HepG2 (cell line): ENCODE data around the gene THY1. TPM values are rescaled to one million over a fixed set of nuclear protein-coding genes. Genes with fewer than 3 reads are reported as not detected.

Experiments used
- ATAC-seq: fragments of 200-7000 bp; cut with Tn5 transposase; 3 replicates; pipeline ENCODE4 v1.9.1; 2020; ENCODE audit warnings: mild to moderate bottlenecking, moderate library complexity
- BruUV-seq: library from RNA; stranded (reverse); fragments of 400-500 nt; replicated peaks from 2 replicates; lab custom pipeline; 2021; lab: Mats Ljungman, UMichigan
- CTCF ChIA-PET: fragments of 300-600 bp; formaldehyde crosslinking; extraction: SDS; loops from one replicate; lab custom pipeline; 2021; ENCODE audit warnings: low total read pairs, inconsistent platforms, low intra/inter-chr PET ratio; lab: Yijun Ruan, JAX
- POLR2A ChIA-PET: fragments of 350-600 bp; sonication (Branson Sonifier 250); formaldehyde crosslinking; loops from one replicate; lab custom pipeline; 2020; ENCODE audit warnings: antibody characterized with exemption, inconsistent platforms; lab: Yijun Ruan, JAX
- DNase-seq: peaks from one replicate; pipeline ENCODE4 v3.0.0-alpha.2; 2015; ENCODE audit warnings: low spot score
- FAIRE-seq: peaks from 3 replicates; lab custom pipeline; 2011; peaks lifted over from hg19 to GRCh38; lab: Jason Lieb, UNC
- H2AFZ ChIP-seq: one replicate; pipeline ENCODE4 v1.6.1; 2011; ENCODE audit warnings: low read length, inconsistent platforms
- H3K27ac ChIP-seq: fragments of 300-600 bp; 3 replicates; pipeline ENCODE4 v1.8.0; 2011; ENCODE audit warnings: mixed run types, mild to moderate bottlenecking, mixed read lengths, low read length, inconsistent platforms; ENCODE audit not compliant: insufficient read depth; ENCODE audit errors: extremely low read length
- H3K27me3 ChIP-seq, 2 experiments: fragments of 200-600 bp in 1 of 2; 2 replicates in 1 of 2; 3 replicates in 1 of 2; pipeline versions ENCODE4 v1.6.0 to v1.8.0; 2011; ENCODE audit warnings: low read length in 2 of 2, mild to moderate bottlenecking in 2 of 2, moderate library complexity in 2 of 2, inconsistent platforms in 1 of 2; ENCODE audit not compliant: insufficient read depth in 2 of 2, control insufficient read depth in 1 of 2
- H3K36me3 ChIP-seq, 2 experiments: fragments of 200-600 bp in 1 of 2; replicated peaks in 1 of 2; 2 replicates in 1 of 2; 3 replicates in 1 of 2; pipeline versions ENCODE4 v1.5.1 to v1.8.0; 2011; ENCODE audit warnings: low read length in 2 of 2, inconsistent platforms in 1 of 2; ENCODE audit not compliant: insufficient read depth in 2 of 2, control insufficient read depth in 1 of 2
- H3K4me1 ChIP-seq: 2 replicates; pipeline ENCODE4 v1.5.1; 2012; ENCODE audit warnings: low read length, inconsistent platforms; ENCODE audit not compliant: insufficient read depth
- H3K4me2 ChIP-seq: 2 replicates; pipeline ENCODE4 v1.6.0; 2011; ENCODE audit warnings: low read depth, low read length, inconsistent platforms
- H3K4me3 ChIP-seq, 3 experiments: fragments of 200-600 bp in 1 of 3; sonication (generic), shearing (Covaris generic) in 1 of 3; replicated peaks in 1 of 3; 2 replicates each; pipeline ENCODE4 v1.5.1; 2011 to 2016; ENCODE audit warnings: low read length in 3 of 3, inconsistent platforms in 2 of 3, low read depth in 2 of 3, mild to moderate bottlenecking in 2 of 3, control low read depth in 1 of 3, mixed read lengths in 1 of 3; ENCODE audit not compliant: insufficient read depth in 1 of 3
- H3K79me2 ChIP-seq: one replicate; pipeline ENCODE4 v1.6.1; 2011; ENCODE audit warnings: low read length, inconsistent platforms; ENCODE audit not compliant: insufficient read depth
- H3K9ac ChIP-seq: 2 replicates; pipeline ENCODE4 v1.6.0; 2011; ENCODE audit warnings: mild to moderate bottlenecking, low read depth, low read length, inconsistent platforms; ENCODE audit not compliant: insufficient read depth
- H3K9me3 ChIP-seq: 2 replicates; pipeline ENCODE4 v1.5.1; 2012; ENCODE audit warnings: mild to moderate bottlenecking, low read length
- H4K20me1 ChIP-seq: 2 replicates; pipeline ENCODE4 v1.6.0; 2011; ENCODE audit warnings: inconsistent platforms, mild to moderate bottlenecking, low read length, moderate library complexity; ENCODE audit not compliant: insufficient read depth
- ARNT2 ChIP-seq: sonication (generic); formaldehyde crosslinking; IDR thresholded peaks from 2 replicates; pipeline ENCODE4 v1.8.0; 2022; ENCODE audit warnings: mild to moderate bottlenecking, low read depth, missing genetic modification reagents, moderate library complexity
- GMEB2 ChIP-seq: IDR thresholded peaks from 2 replicates; pipeline ENCODE4 v1.6.1; 2016; ENCODE audit warnings: missing biosample characterization, missing genetic modification reagents, low read depth
- HDAC2 ChIP-seq: sonication (generic); formaldehyde crosslinking; IDR thresholded peaks from 2 replicates; pipeline ENCODE4 v1.4.0; 2020; ENCODE audit warnings: missing genetic modification reagents
- JUND ChIP-seq: sonication (generic); formaldehyde crosslinking; IDR thresholded peaks from 2 replicates; pipeline ENCODE4 v1.8.0; 2022; ENCODE audit warnings: mild to moderate bottlenecking, missing genetic modification reagents
- MED8 ChIP-seq: sonication (generic); formaldehyde crosslinking; IDR thresholded peaks from 2 replicates; pipeline ENCODE4 v1.8.1; 2023; ENCODE audit warnings: mild to moderate bottlenecking, missing genetic modification reagents; ENCODE audit not compliant: insufficient replicate concordance
- PLSCR1 ChIP-seq: sonication (generic); formaldehyde crosslinking; IDR thresholded peaks from 2 replicates; pipeline ENCODE4 v1.5.0; 2020; ENCODE audit warnings: missing genetic modification reagents, mild to moderate bottlenecking, borderline replicate concordance
- SAFB2 ChIP-seq: sonication (generic); formaldehyde crosslinking; IDR thresholded peaks from 2 replicates; pipeline ENCODE4 v1.5.1; 2020; ENCODE audit warnings: missing genetic modification reagents, low read depth, mild to moderate bottlenecking, borderline replicate concordance
- TFAP4 ChIP-seq: sonication (generic); IDR thresholded peaks from 2 replicates; pipeline ENCODE4 v1.6.1; 2016; ENCODE audit warnings: low read depth, borderline replicate concordance
- YEATS4 ChIP-seq: sonication (generic); formaldehyde crosslinking; IDR thresholded peaks from 2 replicates; pipeline ENCODE4 v1.4.0; 2020; ENCODE audit warnings: missing genetic modification reagents, borderline replicate concordance
- ZBTB33 ChIP-seq: sonication (generic); formaldehyde crosslinking; IDR thresholded peaks from 2 replicates; pipeline ENCODE4 v1.4.0; 2020; ENCODE audit warnings: missing genetic modification reagents
- ZNF138 ChIP-seq: sonication (generic); formaldehyde crosslinking; IDR thresholded peaks from 2 replicates; pipeline ENCODE4 v1.5.0; 2020; ENCODE audit warnings: mild to moderate bottlenecking, low read depth, missing genetic modification reagents
- ZNF256 ChIP-seq: sonication (generic); formaldehyde crosslinking; conservative IDR thresholded peaks from 2 replicates; pipeline ENCODE4 v1.4.0; 2020; ENCODE audit warnings: missing genetic modification reagents
- ZNF616 ChIP-seq: sonication (generic); formaldehyde crosslinking; IDR thresholded peaks from 2 replicates; pipeline ENCODE4 v1.5.0; 2020; ENCODE audit warnings: low read depth, mild to moderate bottlenecking, missing genetic modification reagents
- ZNF639 ChIP-seq: conservative IDR thresholded peaks from 2 replicates; pipeline ENCODE4 v1.6.1; 2018; ENCODE audit warnings: missing genetic modification reagents
- ZNF672 ChIP-seq: sonication (generic); formaldehyde crosslinking; IDR thresholded peaks from 2 replicates; pipeline ENCODE4 v1.8.1; 2022; ENCODE audit warnings: missing genetic modification reagents
- ZXDC ChIP-seq: sonication (generic); formaldehyde crosslinking; IDR thresholded peaks from 2 replicates; pipeline ENCODE4 v1.5.0; 2020; ENCODE audit warnings: mild to moderate bottlenecking, missing genetic modification reagents
- WGBS: methylation state at CpG from one replicate; pipeline ENCODE4 v1.1.6; 2017; ENCODE audit warnings: low lambda C conversion rate; 5-methylcytosine and 5-hydroxymethylcytosine counted together
- in situ Hi-C: cut with HindIII; loops from 2 replicates; pipeline ENCODE4 v1.10.0; 2017; ENCODE audit warnings: low pct_unique_long_range_greater_than_20kb; ENCODE audit not compliant: extremely low pct_ligation_motif_present
- intact Hi-C: fragments of 100-400 bp; cut with micrococcal nuclease; formaldehyde crosslinking; loops from one replicate; pipeline ENCODE4 v1.10.0; 2022; ENCODE audit not compliant: unreplicated experiment
- polyA plus RNA-seq, 8 experiments: library from polyadenylated mRNA; depleted of rRNA in 3 of 8; stranded (reverse) in 7 of 8; unstranded in 1 of 8; fragments of >200 nt; fragmentation: Illumina TruSeq in 4 of 8; extraction: Trizol in 4 of 8; gene quantifications; 2 replicates each; pipeline versions ENCODE4 v1.2.1 to v1.2.3, GENCODE V29; 2011 to 2016; ENCODE audit warnings: low read depth in 4 of 8, missing spikeins in 1 of 8, mixed read lengths in 1 of 8; ENCODE audit not compliant: insufficient read depth in 1 of 8
- total RNA-seq, 5 experiments: library from RNA; depleted of rRNA; stranded (reverse); fragments of >200 nt; fragmentation: Illumina TruSeq; extraction: Trizol; gene quantifications; 2 replicates each; pipeline ENCODE4 v1.2.3, GENCODE V29; 2016; ENCODE audit warnings: low read depth in 1 of 5

THY1 gene
- total and polyA plus RNA-seq, 2 of the 13 experiments (the other 11 are each of a cell fraction or from before 2014, with no cell fraction given), result not detected

- Histone ChIP-seq H3K9me3 (peaks cover 21% of the 10 kb centered on the region), H3K27me3 (no peaks in the 10 kb centered on the region), H4K20me1 (no peaks in the 10 kb centered on the region), H3K79me2 (no peaks in the 10 kb centered on the region), H2AFZ (no peak overlapping the region), H3K27ac (no peak overlapping the region), H3K4me2 (no peak overlapping the region), H3K9ac (no peak overlapping the region), H3K4me1 (no peaks in the 10 kb centered on the region), H3K36me3 (peaks cover 0 to 4% of the 10 kb centered on the region in 2 experiments; a peak in 2 of 5 replicates), H3K4me3 (no peak overlapping the region)
- ChIA-PET CTCF (no interaction called here), POLR2A (no interaction called here)
- intact Hi-C loops, result no loop called here
- DNase-seq (no peak), ATAC-seq (no peak), FAIRE-seq (no peak)
- in situ Hi-C loops, result no loop called here
- no TSS peak for BruUV-seq
- 100% methylated on average over 1 of the region's 1 CpG for WGBS
- no peak for TF ChIP-seq ZBTB33 (CRISPR knock-in tag)
- TF ChIP-seq JUND (CRISPR knock-in tag), result no peak
- TF ChIP-seq ARNT2 (CRISPR knock-in tag), result no peak
- TF ChIP-seq ZNF616 (CRISPR knock-in tag), result no peak
- no peak for TF ChIP-seq MED8
- no peak for TF ChIP-seq TFAP4
- TF ChIP-seq GMEB2 (CRISPR knock-in tag), result no peak
- TF ChIP-seq SAFB2 (CRISPR knock-in tag), result no peak
- no peak for TF ChIP-seq ZNF138 (CRISPR knock-in tag)
- no peak for TF ChIP-seq PLSCR1 (CRISPR knock-in tag)
- no peak for TF ChIP-seq YEATS4
- no peak for TF ChIP-seq ZNF672
- no peak for TF ChIP-seq ZNF639
- TF ChIP-seq ZXDC (CRISPR knock-in tag), result no peak
- no peak for TF ChIP-seq ZNF256
- no peak for TF ChIP-seq HDAC2 (CRISPR knock-in tag)
Observed at GRCh38 chr11:119396835-119397234, 26.1 kb downstream of the THY1 start.
